DMS53 (cell line): ENCODE measurements around the gene GRIK3.
A peak's percentile ranks its signal among the peaks of the same experiment; 100 is the strongest.

Source experiments
- DNase-seq: peaks from one replicate; lab custom pipeline; 2025; lab: John Stamatoyannopoulos, UW

Gene GRIK3

GRCh38 chr1:36981126-36981525 lies 53.2 kb downstream of the GRIK3 start:
- DNase-seq: no peak

GRCh38 chr1:36977731-36978406 lies 56.4 kb downstream of the GRIK3 start:
- no peak for DNase-seq

DNA sequence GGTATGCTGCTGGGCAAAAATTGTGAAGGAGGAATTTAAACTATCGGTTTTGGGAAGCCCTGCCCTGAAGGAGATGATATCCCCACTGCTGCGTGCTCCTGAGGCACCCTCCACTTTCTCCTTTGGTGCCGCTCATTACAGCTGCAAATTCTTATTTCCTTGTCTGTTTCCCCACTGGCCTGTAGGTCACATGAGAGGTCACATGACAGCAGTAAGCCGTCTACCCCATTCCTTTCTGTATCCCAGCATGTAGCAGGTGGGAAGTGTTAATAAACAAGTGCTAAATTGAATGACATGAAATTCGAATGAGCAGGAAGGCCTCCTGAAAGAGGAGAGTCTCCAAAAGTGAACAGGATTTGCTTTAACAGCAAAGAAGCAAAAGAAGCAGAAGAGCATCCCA lies 58.7 kb downstream of the GRIK3 start:
- no peak for DNase-seq

DNA sequence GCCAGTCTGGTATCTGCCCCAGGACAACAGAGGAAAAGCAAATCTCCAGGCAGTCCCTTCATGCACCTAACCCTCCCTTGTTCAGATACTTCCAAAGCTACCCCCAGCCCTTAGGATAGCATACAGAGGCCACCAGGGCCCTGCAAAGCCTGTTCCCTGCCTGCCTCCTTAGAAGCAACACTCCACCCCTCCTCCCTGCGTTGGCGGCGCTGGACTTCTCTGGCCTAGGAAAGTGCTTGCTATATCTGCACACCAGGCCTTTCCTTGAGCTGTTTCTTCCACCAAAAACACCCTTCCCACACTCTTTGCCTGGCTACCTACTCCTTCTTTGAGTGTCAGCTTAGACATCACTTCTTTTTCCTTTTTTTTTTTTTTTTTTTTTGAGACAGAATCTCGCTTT lies 61.3 kb downstream of the GRIK3 start:
- DNase-seq: no peak

DNA sequence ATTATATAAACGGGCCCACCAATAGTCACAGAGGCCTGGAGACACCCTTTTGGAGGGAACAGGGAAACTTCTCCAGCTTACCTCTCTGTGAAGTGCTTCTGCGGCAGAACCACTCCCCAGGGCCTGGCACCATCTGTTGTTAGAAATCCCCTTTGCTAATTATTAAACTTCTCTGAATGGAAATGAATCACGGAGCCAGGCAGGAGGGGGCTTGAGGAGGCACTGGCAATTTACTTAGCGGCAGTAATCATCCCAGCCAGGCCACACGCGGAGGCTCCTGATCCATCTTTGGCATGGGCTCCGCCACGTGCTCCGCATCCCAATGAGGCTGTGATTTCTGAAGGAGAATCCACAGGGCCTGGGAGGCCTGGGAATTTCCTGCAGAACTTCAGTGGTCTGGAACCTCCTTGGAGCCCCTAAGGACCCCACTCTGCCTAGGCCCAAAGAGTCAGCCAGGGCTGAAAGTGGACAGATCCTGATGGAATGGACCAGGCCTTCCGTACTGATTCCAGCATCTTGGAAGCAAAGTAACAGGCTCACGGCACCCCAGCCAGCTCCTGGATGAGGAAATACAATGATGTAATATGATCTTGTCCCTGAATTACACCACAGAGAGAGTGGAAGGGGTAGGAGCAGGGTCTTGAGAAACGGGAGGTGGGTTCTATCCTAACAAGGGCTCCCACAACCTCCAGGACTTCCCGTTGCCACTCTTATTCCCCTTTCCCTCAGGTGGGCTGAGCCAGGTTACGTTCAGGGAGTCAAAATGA lies 62.3 kb downstream of the GRIK3 start:
- DNase-seq: no peak

GRCh38 chr1:36968730-36969129 lies 65.6 kb downstream of the GRIK3 start:
- DNase-seq: peak; percentile 47

GRCh38 chr1:36966242-36966641 lies 68.1 kb downstream of the GRIK3 start:
- no peak for DNase-seq

- no peak for DNase-seq
Observed at GRCh38 chr1:36965275-36966159, 68.8 kb downstream of the GRIK3 start.

GRCh38 chr1:36964830-36965229 lies 69.5 kb downstream of the GRIK3 start:
- no peak for DNase-seq

GRCh38 chr1:36963006-36963405 lies 71.3 kb downstream of the GRIK3 start:
- no peak for DNase-seq

DNA sequence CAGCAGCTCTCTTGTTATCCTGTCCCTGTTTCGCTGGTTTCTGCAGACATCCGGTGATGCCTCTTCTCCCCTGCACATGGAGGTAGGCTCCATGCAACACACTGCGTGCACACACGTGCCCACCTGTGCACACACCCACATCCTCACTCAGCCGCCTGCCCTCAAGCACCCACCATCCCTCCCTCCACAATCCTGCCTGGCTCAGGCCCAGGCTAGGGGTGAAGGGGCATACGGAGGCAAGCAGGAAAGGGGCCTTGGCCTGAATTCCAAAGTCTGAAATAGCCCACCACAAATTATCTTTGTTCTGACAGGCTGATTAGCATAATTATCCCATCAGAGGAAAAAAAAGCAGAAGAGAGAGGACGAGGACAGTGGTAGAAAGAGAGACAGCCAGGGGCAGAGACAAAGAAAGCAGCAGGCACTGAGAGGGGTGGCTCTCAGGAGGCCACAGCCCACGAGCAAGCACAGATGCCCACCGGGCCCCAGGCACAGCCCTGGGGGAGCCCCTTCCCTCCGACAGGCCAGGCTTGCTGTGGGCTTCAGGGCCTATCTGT lies 73.2 kb downstream of the GRIK3 start:
- no peak for DNase-seq

DNA sequence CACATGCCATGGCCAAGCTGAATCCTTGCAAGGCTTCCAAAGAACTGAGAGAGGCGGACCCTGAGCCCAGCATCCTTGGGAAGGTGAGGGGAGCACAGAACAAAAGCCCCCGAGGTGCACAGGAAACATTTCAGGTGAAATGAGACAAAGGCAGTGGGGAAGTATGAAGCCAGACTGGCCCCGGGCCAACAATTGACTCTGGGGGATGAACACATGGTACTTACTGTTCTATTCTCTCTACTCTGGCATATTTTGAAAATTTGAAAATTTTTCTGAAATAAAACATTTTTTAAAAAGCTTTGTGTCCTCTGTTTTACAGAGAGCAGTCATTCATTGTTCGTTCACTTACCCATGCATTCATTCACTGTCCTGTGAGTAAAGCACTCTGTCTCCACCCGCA lies 77.7 kb downstream of the GRIK3 start:
- DNase-seq: no peak

DNA sequence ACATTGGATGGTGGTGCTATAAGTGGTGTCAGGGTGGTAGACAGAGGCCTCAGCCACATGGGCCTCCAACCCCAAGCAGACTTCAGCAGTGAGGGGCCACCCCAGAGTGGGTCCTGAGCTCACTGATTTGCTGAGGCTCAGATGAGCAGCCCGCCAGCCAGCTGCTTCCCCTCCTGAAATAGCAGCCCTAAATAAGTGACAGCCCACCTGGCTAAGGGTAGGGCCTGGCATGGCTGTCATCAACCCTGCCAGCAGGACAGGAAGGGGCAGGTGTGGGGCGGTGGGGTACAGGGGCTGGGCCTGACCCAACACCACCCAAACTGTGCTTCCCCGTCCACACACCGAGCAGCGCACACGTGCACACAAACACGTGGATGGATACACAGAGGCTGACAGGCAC lies 79.3 kb downstream of the GRIK3 start:
- no peak for DNase-seq

- no peak for DNase-seq
Observed at GRCh38 chr1:36953061-36953460, 81.3 kb downstream of the GRIK3 start.

DNA sequence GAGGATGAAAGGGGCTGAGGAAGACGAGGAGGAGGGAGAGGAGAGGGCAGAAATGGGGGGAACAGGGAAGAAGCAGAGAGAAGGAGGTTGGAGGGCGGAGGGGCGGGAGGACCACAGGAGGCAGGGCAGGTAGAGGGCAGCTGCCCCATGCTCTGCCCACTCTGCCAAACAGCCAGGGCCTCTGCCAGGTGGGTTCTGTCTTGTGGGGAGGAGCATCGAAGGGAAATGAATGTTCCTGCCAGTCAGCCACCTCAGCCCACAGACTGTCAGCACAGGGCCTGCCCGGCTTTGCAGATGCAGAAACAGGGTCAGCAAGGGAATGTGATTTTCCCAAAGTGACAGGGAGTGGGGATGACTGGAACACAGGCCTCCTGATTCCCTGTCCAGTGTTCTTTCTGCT lies 82.6 kb downstream of the GRIK3 start:
- DNase-seq: no peak

- DNase-seq: no peak
Observed at GRCh38 chr1:36951292-36951750, 83.0 kb downstream of the GRIK3 start.

DNA sequence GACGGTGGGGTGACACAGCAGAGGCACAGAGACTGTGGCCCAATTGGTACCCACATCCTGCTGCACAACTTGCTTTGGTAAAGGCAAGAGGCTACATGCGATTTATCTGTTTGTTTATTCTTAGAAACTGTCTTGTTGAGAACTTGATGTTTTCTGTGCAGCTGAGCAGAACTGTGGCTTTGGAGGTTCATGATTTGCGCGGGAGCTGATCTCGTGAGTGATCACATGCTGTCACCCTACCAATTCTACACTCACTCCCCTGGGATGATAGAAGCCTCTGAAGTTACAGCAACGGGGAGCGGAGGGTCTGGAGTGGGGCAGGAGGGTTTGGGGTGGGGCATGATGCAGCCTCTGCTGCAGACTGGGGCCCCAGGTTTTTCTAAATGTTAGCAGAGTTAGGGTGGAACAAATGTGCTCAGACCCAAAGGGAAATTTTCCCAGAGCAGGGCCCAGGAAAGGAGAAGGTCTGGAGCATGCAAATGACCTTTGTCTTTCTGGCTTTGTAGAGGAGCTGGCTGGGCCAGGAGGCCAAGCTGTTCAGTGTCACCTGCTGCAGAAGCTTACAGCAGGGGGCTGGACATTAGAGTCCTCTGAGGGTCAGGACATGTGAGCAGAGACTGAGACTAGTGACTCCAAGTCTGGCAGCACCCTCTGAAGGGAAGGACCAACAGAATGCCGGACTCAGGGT lies 83.6 kb downstream of the GRIK3 start:
- no peak for DNase-seq

GRCh38 chr1:36948606-36949005 lies 85.7 kb downstream of the GRIK3 start:
- no peak for DNase-seq

DNA sequence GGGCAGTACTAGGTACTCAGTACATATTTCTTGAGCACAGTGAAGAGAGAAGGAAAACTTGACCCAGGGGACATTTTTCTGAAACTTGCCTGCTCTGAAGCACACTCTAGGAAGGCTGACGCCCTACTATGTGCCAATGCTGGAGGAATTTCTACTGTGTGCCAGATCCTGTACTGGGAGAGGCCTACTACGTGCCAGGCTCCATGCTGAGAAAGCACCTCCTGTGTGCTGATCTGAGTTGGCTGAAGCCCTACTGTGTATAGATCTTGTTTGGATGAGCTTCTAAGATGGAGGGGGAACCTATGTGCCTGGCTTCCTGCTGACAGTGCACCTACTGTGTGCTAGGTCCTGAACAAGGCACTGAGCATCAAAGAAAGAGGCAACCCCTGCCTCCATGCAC lies 86.2 kb downstream of the GRIK3 start:
- DNase-seq: no peak

GRCh38 chr1:36947384-36947783 lies 86.9 kb downstream of the GRIK3 start:
- no peak for DNase-seq

DNA sequence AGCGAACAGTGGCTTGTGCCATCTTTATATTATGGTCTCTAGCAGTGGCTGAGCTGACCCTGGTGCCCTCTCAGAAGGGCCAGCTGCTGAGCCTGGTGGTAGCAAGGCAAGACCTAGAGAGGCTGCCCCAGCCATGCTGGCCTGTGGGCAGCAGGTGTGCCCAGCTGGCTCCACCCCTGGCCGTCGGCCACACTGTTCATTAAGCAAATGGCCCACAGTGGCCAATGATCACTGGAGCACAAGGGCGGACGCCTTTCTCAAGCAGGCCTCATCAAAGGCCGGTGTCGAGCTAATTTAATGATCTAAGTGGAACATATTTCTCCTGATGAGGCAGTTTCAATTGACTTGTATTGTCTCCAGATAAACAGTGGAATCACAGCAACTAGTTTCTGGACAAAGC lies 89.4 kb downstream of the GRIK3 start:
- no peak for DNase-seq

- no peak for DNase-seq
Observed at GRCh38 chr1:36942148-36942547, 92.2 kb downstream of the GRIK3 start.
